H9 (cell line): ENCODE data around the gene LRRC70. TPM values are rescaled to one million over a fixed set of nuclear protein-coding genes. Genes with fewer than 3 reads are reported as not detected.

Source experiments
- DNase-seq: peaks from one replicate; pipeline ENCODE4 v3.0.0-alpha.2; 2017
- H2AFZ ChIP-seq: one replicate; pipeline ENCODE4 v1.6.1; 2013; ENCODE audit warnings: mild to moderate bottlenecking, low read length, control low read depth, moderate library complexity
- H2AK5ac ChIP-seq: 2 replicates; pipeline ENCODE4 v1.6.1; 2013; ENCODE audit warnings: low read length, control low read depth, mixed read lengths; ENCODE audit not compliant: insufficient read length
- H2BK120ac ChIP-seq: one replicate; pipeline ENCODE4 v1.6.1; 2013; ENCODE audit warnings: low read depth, mild to moderate bottlenecking, low read length, control low read depth, inconsistent platforms; ENCODE audit not compliant: poor library complexity, severe bottlenecking
- H2BK12ac ChIP-seq: 2 replicates; pipeline ENCODE4 v1.6.1; 2013; ENCODE audit warnings: low read length, control low read depth, mixed read lengths, low read depth; ENCODE audit not compliant: insufficient read length
- H2BK15ac ChIP-seq: 2 replicates; pipeline ENCODE4 v1.6.1; 2013; ENCODE audit warnings: low read depth, low read length, control low read depth
- H2BK20ac ChIP-seq: one replicate; pipeline ENCODE4 v1.6.1; 2013; ENCODE audit warnings: low read depth, mild to moderate bottlenecking, low read length, control low read depth, inconsistent platforms; ENCODE audit not compliant: poor library complexity, severe bottlenecking
- H2BK5ac ChIP-seq: 2 replicates; pipeline ENCODE4 v1.6.1; 2013; ENCODE audit warnings: low read length, control low read depth, mixed read lengths; ENCODE audit not compliant: insufficient read length
- H3K14ac ChIP-seq: 2 replicates; pipeline ENCODE4 v1.6.1; 2013; ENCODE audit warnings: low read length, control low read depth; ENCODE audit not compliant: insufficient read depth
- H3K18ac ChIP-seq: 2 replicates; pipeline ENCODE4 v1.6.1; 2013; ENCODE audit warnings: low read depth, mild to moderate bottlenecking, mixed read lengths, low read length, control low read depth; ENCODE audit not compliant: insufficient read length
- H3K23ac ChIP-seq: 2 replicates; pipeline ENCODE4 v1.6.1; 2013; ENCODE audit warnings: low read length, control low read depth, mixed read lengths, low read depth; ENCODE audit not compliant: insufficient read length
- H3K23me2 ChIP-seq: 2 replicates; pipeline ENCODE4 v1.6.1; 2013; ENCODE audit warnings: low read depth, mild to moderate bottlenecking, mixed read lengths, low read length, control low read depth; ENCODE audit not compliant: insufficient read length, poor library complexity, severe bottlenecking
- H3K27ac ChIP-seq: 2 replicates; pipeline ENCODE4 v1.5.1; 2013; ENCODE audit warnings: low read length, control low read depth, mixed read lengths, low read depth; ENCODE audit not compliant: insufficient read length
- H3K27me3 ChIP-seq: 2 replicates; pipeline ENCODE4 v1.6.1; 2013; ENCODE audit warnings: low read length, control low read depth, inconsistent platforms; ENCODE audit not compliant: insufficient read depth
- H3K4ac ChIP-seq: 2 replicates; pipeline ENCODE4 v1.6.1; 2013; ENCODE audit warnings: low read depth, mild to moderate bottlenecking, control low read depth, inconsistent platforms, low read length, moderate library complexity
- H3K4me1 ChIP-seq: 2 replicates; pipeline ENCODE4 v1.6.1; 2013; ENCODE audit warnings: low read length, control low read depth, inconsistent platforms; ENCODE audit not compliant: insufficient read depth
- H3K4me2 ChIP-seq: 2 replicates; pipeline ENCODE4 v1.6.1; 2013; ENCODE audit warnings: low read length, control low read depth, mixed read lengths; ENCODE audit not compliant: insufficient read length, insufficient read depth
- H3K56ac ChIP-seq: 2 replicates; pipeline ENCODE4 v1.6.1; 2013; ENCODE audit warnings: low read depth, mild to moderate bottlenecking, mixed read lengths, low read length, control low read depth; ENCODE audit not compliant: insufficient read length
- H3K79me1 ChIP-seq: 2 replicates; pipeline ENCODE4 v1.6.1; 2013; ENCODE audit warnings: low read depth, mild to moderate bottlenecking, moderate library complexity, low read length, control low read depth, inconsistent platforms; ENCODE audit not compliant: insufficient read depth, poor library complexity, severe bottlenecking
- H3K79me2 ChIP-seq: 2 replicates; pipeline ENCODE4 v1.6.1; 2013; ENCODE audit warnings: low read length, control low read depth, inconsistent platforms; ENCODE audit not compliant: insufficient read depth
- H3K9ac ChIP-seq: 2 replicates; pipeline ENCODE4 v1.6.1; 2013; ENCODE audit warnings: low read length, control low read depth, mixed read lengths; ENCODE audit not compliant: insufficient read length; ENCODE audit errors: extremely low read depth
- H3K9me3 ChIP-seq: one replicate; pipeline ENCODE4 v1.6.1; 2013; ENCODE audit warnings: low read depth, low read length, inconsistent platforms; ENCODE audit not compliant: control insufficient read depth
- H3T11ph ChIP-seq: one replicate; pipeline ENCODE4 v1.6.1; 2013; ENCODE audit warnings: mild to moderate bottlenecking, low read length, control low read depth, inconsistent platforms
- H4K20me1 ChIP-seq: one replicate; pipeline ENCODE4 v1.6.1; 2013; ENCODE audit not compliant: control insufficient read depth, insufficient read length, insufficient read depth
- H4K5ac ChIP-seq: 2 replicates; pipeline ENCODE4 v1.6.1; 2013; ENCODE audit warnings: low read depth, mild to moderate bottlenecking, mixed read lengths, low read length, control low read depth; ENCODE audit not compliant: insufficient read length
- H4K8ac ChIP-seq: replicated peaks from 2 replicates; pipeline ENCODE4 v1.6.1; 2013; ENCODE audit warnings: low read length, control low read depth, mixed read lengths, low read depth; ENCODE audit not compliant: insufficient read length
- H4K91ac ChIP-seq: 2 replicates; pipeline ENCODE4 v1.6.1; 2013; ENCODE audit warnings: low read depth, mild to moderate bottlenecking, moderate library complexity, mixed read lengths, low read length, control low read depth; ENCODE audit not compliant: insufficient read length
- H3K27ac Mint-ChIP-seq, 3 experiments: 2 replicates in 2 of 3; 3 replicates in 1 of 3; pipeline ENCODE4 v1.8.0; 2020 to 2021; ENCODE audit warnings: mixed read lengths in 3 of 3, mild to moderate bottlenecking in 1 of 3, moderate library complexity in 1 of 3
- H3K27me3 Mint-ChIP-seq: 2 replicates; pipeline ENCODE4 v1.8.0; 2021; ENCODE audit warnings: low read depth, mild to moderate bottlenecking, moderate library complexity, mixed read lengths
- H3K36me3 Mint-ChIP-seq, 3 experiments: 2 replicates in 2 of 3; 3 replicates in 1 of 3; pipeline ENCODE4 v1.8.0; 2020 to 2021; ENCODE audit warnings: low read depth in 3 of 3, mixed read lengths in 3 of 3; ENCODE audit not compliant: insufficient read depth in 1 of 3
- H3K4me1 Mint-ChIP-seq, 2 experiments: 2 replicates each; pipeline ENCODE4 v1.8.0; 2020; ENCODE audit warnings: mixed read lengths in 2 of 2
- H3K4me3 Mint-ChIP-seq, 2 experiments: 2 replicates in 1 of 2; 3 replicates in 1 of 2; pipeline ENCODE4 v1.8.0; 2020 to 2021; ENCODE audit warnings: mild to moderate bottlenecking in 2 of 2, mixed read lengths in 2 of 2, moderate library complexity in 1 of 2
- H3K9me3 Mint-ChIP-seq, 2 experiments: 2 replicates in 1 of 2; 3 replicates in 1 of 2; pipeline ENCODE4 v1.8.0; 2020; ENCODE audit warnings: mild to moderate bottlenecking in 2 of 2, mixed read lengths in 2 of 2, moderate library complexity in 1 of 2
- CTCF ChIP-seq: fragments of 200-600 bp; sonication (generic); conservative IDR thresholded peaks from 3 replicates; pipeline ENCODE4 v1.8.0; 2021; ENCODE audit warnings: antibody characterized with exemption, mild to moderate bottlenecking
- WGBS: extraction: QIAGEN DNeasy Blood & Tissue Kit; methylation state at CpG from one replicate; pipeline ENCODE4 v1.1.7; 2013; ENCODE audit warnings: missing lambda C conversion rate, low lambda C conversion rate, mixed read lengths; ENCODE audit not compliant: insufficient read length; ENCODE audit errors: extremely low coverage; 5-methylcytosine and 5-hydroxymethylcytosine counted together
- total RNA-seq: library from RNA; stranded (reverse); gene quantifications from 2 replicates; pipeline ENCODE4 v1.2.1, GENCODE V29; 2021

The LRRC70 gene
- total RNA-seq, 1 experiment from 2014 or later = 1.1 TPM

GRCh38 chr5:62607615-62608014 is 29.0 kb downstream of the LRRC70 start:
- H3K4me2 ChIP-seq = no peak overlapping the region
- no peaks in the 10 kb centered on the region for H3K23me2 ChIP-seq
- no peak overlapping the region for H3K9ac ChIP-seq
- no peak overlapping the region for H3K56ac ChIP-seq
- no peaks in the 10 kb centered on the region for H3K79me2 ChIP-seq
- Mint-ChIP-seq H3K36me3 (peaks cover 0 to 18% (median under 1%) of the 10 kb centered on the region in 3 experiments; a peak in 3 of 7 replicates), H3K9me3 (no peaks in the 10 kb centered on the region), H3K27me3 (no peaks in the 10 kb centered on the region), H3K4me1 (no peaks in the 10 kb centered on the region), H3K27ac (no peak overlapping the region), H3K4me3 (no peak overlapping the region)
- no peak overlapping the region for H4K91ac ChIP-seq
- H3K27me3 ChIP-seq = no peaks in the 10 kb centered on the region
- no peak overlapping the region for H4K5ac ChIP-seq
- H3K79me1 ChIP-seq = no peaks in the 10 kb centered on the region
- no peak overlapping the region for H2BK20ac ChIP-seq
- H4K8ac ChIP-seq = no peak overlapping the region
- H2BK12ac ChIP-seq = no peak overlapping the region
- no peak overlapping the region for H2AK5ac ChIP-seq
- no peaks in the 10 kb centered on the region for H4K20me1 ChIP-seq
- H2AFZ ChIP-seq = no peak overlapping the region
- TF ChIP-seq CTCF = no peak
- no peak overlapping the region for H2BK5ac ChIP-seq
- no peak overlapping the region for H3K23ac ChIP-seq
- no peaks in the 10 kb centered on the region for H3K9me3 ChIP-seq
- no peak overlapping the region for H3K14ac ChIP-seq
- H3K4me1 ChIP-seq = no peaks in the 10 kb centered on the region
- no peak overlapping the region for H2BK15ac ChIP-seq
- no CpG with 5 or more reads among the region's 4 CpGs for WGBS
- H3T11ph ChIP-seq = no peak overlapping the region
- H3K4ac ChIP-seq = no peak overlapping the region
- DNase-seq = no peak
- H2BK120ac ChIP-seq = no peak overlapping the region
- no peak overlapping the region for H3K27ac ChIP-seq
- H3K18ac ChIP-seq = no peak overlapping the region
